H9 (cell line): ENCODE data around the gene CACNA1G. TPM values are rescaled to one million over a fixed set of nuclear protein-coding genes. Genes with fewer than 3 reads are reported as not detected.

Experiments used
- DNase-seq: peaks from one replicate; pipeline ENCODE4 v3.0.0-alpha.2; 2017
- H2AFZ ChIP-seq: one replicate; pipeline ENCODE4 v1.6.1; 2013; ENCODE audit warnings: mild to moderate bottlenecking, low read length, control low read depth, moderate library complexity
- H2AK5ac ChIP-seq: 2 replicates; pipeline ENCODE4 v1.6.1; 2013; ENCODE audit warnings: low read length, control low read depth, mixed read lengths; ENCODE audit not compliant: insufficient read length
- H2BK120ac ChIP-seq: one replicate; pipeline ENCODE4 v1.6.1; 2013; ENCODE audit warnings: low read depth, mild to moderate bottlenecking, low read length, control low read depth, inconsistent platforms; ENCODE audit not compliant: poor library complexity, severe bottlenecking
- H2BK12ac ChIP-seq: 2 replicates; pipeline ENCODE4 v1.6.1; 2013; ENCODE audit warnings: low read length, control low read depth, mixed read lengths, low read depth; ENCODE audit not compliant: insufficient read length
- H2BK15ac ChIP-seq: 2 replicates; pipeline ENCODE4 v1.6.1; 2013; ENCODE audit warnings: low read depth, low read length, control low read depth
- H2BK20ac ChIP-seq: one replicate; pipeline ENCODE4 v1.6.1; 2013; ENCODE audit warnings: low read depth, mild to moderate bottlenecking, low read length, control low read depth, inconsistent platforms; ENCODE audit not compliant: poor library complexity, severe bottlenecking
- H2BK5ac ChIP-seq: 2 replicates; pipeline ENCODE4 v1.6.1; 2013; ENCODE audit warnings: low read length, control low read depth, mixed read lengths; ENCODE audit not compliant: insufficient read length
- H3K14ac ChIP-seq: 2 replicates; pipeline ENCODE4 v1.6.1; 2013; ENCODE audit warnings: low read length, control low read depth; ENCODE audit not compliant: insufficient read depth
- H3K18ac ChIP-seq: 2 replicates; pipeline ENCODE4 v1.6.1; 2013; ENCODE audit warnings: low read depth, mild to moderate bottlenecking, mixed read lengths, low read length, control low read depth; ENCODE audit not compliant: insufficient read length
- H3K23ac ChIP-seq: 2 replicates; pipeline ENCODE4 v1.6.1; 2013; ENCODE audit warnings: low read length, control low read depth, mixed read lengths, low read depth; ENCODE audit not compliant: insufficient read length
- H3K23me2 ChIP-seq: 2 replicates; pipeline ENCODE4 v1.6.1; 2013; ENCODE audit warnings: low read depth, mild to moderate bottlenecking, mixed read lengths, low read length, control low read depth; ENCODE audit not compliant: insufficient read length, poor library complexity, severe bottlenecking
- H3K27ac ChIP-seq: 2 replicates; pipeline ENCODE4 v1.5.1; 2013; ENCODE audit warnings: low read length, control low read depth, mixed read lengths, low read depth; ENCODE audit not compliant: insufficient read length
- H3K27me3 ChIP-seq: 2 replicates; pipeline ENCODE4 v1.6.1; 2013; ENCODE audit warnings: low read length, control low read depth, inconsistent platforms; ENCODE audit not compliant: insufficient read depth
- H3K4ac ChIP-seq: 2 replicates; pipeline ENCODE4 v1.6.1; 2013; ENCODE audit warnings: low read depth, mild to moderate bottlenecking, control low read depth, inconsistent platforms, low read length, moderate library complexity
- H3K4me1 ChIP-seq: 2 replicates; pipeline ENCODE4 v1.6.1; 2013; ENCODE audit warnings: low read length, control low read depth, inconsistent platforms; ENCODE audit not compliant: insufficient read depth
- H3K4me2 ChIP-seq: 2 replicates; pipeline ENCODE4 v1.6.1; 2013; ENCODE audit warnings: low read length, control low read depth, mixed read lengths; ENCODE audit not compliant: insufficient read length, insufficient read depth
- H3K56ac ChIP-seq: 2 replicates; pipeline ENCODE4 v1.6.1; 2013; ENCODE audit warnings: low read depth, mild to moderate bottlenecking, mixed read lengths, low read length, control low read depth; ENCODE audit not compliant: insufficient read length
- H3K79me1 ChIP-seq: 2 replicates; pipeline ENCODE4 v1.6.1; 2013; ENCODE audit warnings: low read depth, mild to moderate bottlenecking, moderate library complexity, low read length, control low read depth, inconsistent platforms; ENCODE audit not compliant: insufficient read depth, poor library complexity, severe bottlenecking
- H3K79me2 ChIP-seq: 2 replicates; pipeline ENCODE4 v1.6.1; 2013; ENCODE audit warnings: low read length, control low read depth, inconsistent platforms; ENCODE audit not compliant: insufficient read depth
- H3K9ac ChIP-seq: 2 replicates; pipeline ENCODE4 v1.6.1; 2013; ENCODE audit warnings: low read length, control low read depth, mixed read lengths; ENCODE audit not compliant: insufficient read length; ENCODE audit errors: extremely low read depth
- H3K9me3 ChIP-seq: one replicate; pipeline ENCODE4 v1.6.1; 2013; ENCODE audit warnings: low read depth, low read length, inconsistent platforms; ENCODE audit not compliant: control insufficient read depth
- H3T11ph ChIP-seq: one replicate; pipeline ENCODE4 v1.6.1; 2013; ENCODE audit warnings: mild to moderate bottlenecking, low read length, control low read depth, inconsistent platforms
- H4K20me1 ChIP-seq: one replicate; pipeline ENCODE4 v1.6.1; 2013; ENCODE audit not compliant: control insufficient read depth, insufficient read length, insufficient read depth
- H4K5ac ChIP-seq: 2 replicates; pipeline ENCODE4 v1.6.1; 2013; ENCODE audit warnings: low read depth, mild to moderate bottlenecking, mixed read lengths, low read length, control low read depth; ENCODE audit not compliant: insufficient read length
- H4K8ac ChIP-seq: replicated peaks from 2 replicates; pipeline ENCODE4 v1.6.1; 2013; ENCODE audit warnings: low read length, control low read depth, mixed read lengths, low read depth; ENCODE audit not compliant: insufficient read length
- H4K91ac ChIP-seq: 2 replicates; pipeline ENCODE4 v1.6.1; 2013; ENCODE audit warnings: low read depth, mild to moderate bottlenecking, moderate library complexity, mixed read lengths, low read length, control low read depth; ENCODE audit not compliant: insufficient read length
- H3K27ac Mint-ChIP-seq, 3 experiments: 2 replicates in 2 of 3; 3 replicates in 1 of 3; pipeline ENCODE4 v1.8.0; 2020 to 2021; ENCODE audit warnings: mixed read lengths in 3 of 3, mild to moderate bottlenecking in 1 of 3, moderate library complexity in 1 of 3
- H3K27me3 Mint-ChIP-seq: 2 replicates; pipeline ENCODE4 v1.8.0; 2021; ENCODE audit warnings: low read depth, mild to moderate bottlenecking, moderate library complexity, mixed read lengths
- H3K36me3 Mint-ChIP-seq, 3 experiments: 2 replicates in 2 of 3; 3 replicates in 1 of 3; pipeline ENCODE4 v1.8.0; 2020 to 2021; ENCODE audit warnings: low read depth in 3 of 3, mixed read lengths in 3 of 3; ENCODE audit not compliant: insufficient read depth in 1 of 3
- H3K4me1 Mint-ChIP-seq, 2 experiments: 2 replicates each; pipeline ENCODE4 v1.8.0; 2020; ENCODE audit warnings: mixed read lengths in 2 of 2
- H3K4me3 Mint-ChIP-seq, 2 experiments: 2 replicates in 1 of 2; 3 replicates in 1 of 2; pipeline ENCODE4 v1.8.0; 2020 to 2021; ENCODE audit warnings: mild to moderate bottlenecking in 2 of 2, mixed read lengths in 2 of 2, moderate library complexity in 1 of 2
- H3K9me3 Mint-ChIP-seq, 2 experiments: 2 replicates in 1 of 2; 3 replicates in 1 of 2; pipeline ENCODE4 v1.8.0; 2020; ENCODE audit warnings: mild to moderate bottlenecking in 2 of 2, mixed read lengths in 2 of 2, moderate library complexity in 1 of 2
- CTCF ChIP-seq: fragments of 200-600 bp; sonication (generic); conservative IDR thresholded peaks from 3 replicates; pipeline ENCODE4 v1.8.0; 2021; ENCODE audit warnings: antibody characterized with exemption, mild to moderate bottlenecking
- WGBS: extraction: QIAGEN DNeasy Blood & Tissue Kit; methylation state at CpG from one replicate; pipeline ENCODE4 v1.1.7; 2013; ENCODE audit warnings: missing lambda C conversion rate, low lambda C conversion rate, mixed read lengths; ENCODE audit not compliant: insufficient read length; ENCODE audit errors: extremely low coverage; 5-methylcytosine and 5-hydroxymethylcytosine counted together
- total RNA-seq: library from RNA; stranded (reverse); gene quantifications from 2 replicates; pipeline ENCODE4 v1.2.1, GENCODE V29; 2021

The CACNA1G gene
- total RNA-seq, 1 experiment from 2014 or later, result 1.5 TPM

GRCh38 chr17:50657054-50657453, 96.5 kb downstream of the CACNA1G start:
- H3K23ac ChIP-seq, result no peak overlapping the region
- no peaks in the 10 kb centered on the region for H3K79me2 ChIP-seq
- H2BK15ac ChIP-seq, result no peak overlapping the region
- WGBS, result no CpG with 5 or more reads among the region's 7 CpGs
- Mint-ChIP-seq H3K36me3 (no peaks in the 10 kb centered on the region), H3K4me1 (peaks cover 16% of the 10 kb centered on the region in 2 experiments), H3K27ac (no peak overlapping the region), H3K27me3 (peaks cover 4% of the 10 kb centered on the region), H3K4me3 (no peak overlapping the region; a peak in 1 of 5 replicates), H3K9me3 (peaks cover 0 to 3% of the 10 kb centered on the region in 2 experiments; a peak in 4 of 5 replicates)
- no peak overlapping the region for H3K4me2 ChIP-seq
- H2AK5ac ChIP-seq, result no peak overlapping the region
- H3K27ac ChIP-seq, result no peak overlapping the region
- H4K20me1 ChIP-seq, result no peaks in the 10 kb centered on the region
- H3K79me1 ChIP-seq, result no peaks in the 10 kb centered on the region
- no peak overlapping the region for H2BK120ac ChIP-seq
- no peaks in the 10 kb centered on the region for H3K27me3 ChIP-seq
- H3K23me2 ChIP-seq, result no peaks in the 10 kb centered on the region
- H4K8ac ChIP-seq, result no peak overlapping the region
- no peak overlapping the region for H4K91ac ChIP-seq
- no peak overlapping the region for H3K18ac ChIP-seq
- no peak for TF ChIP-seq CTCF
- no peak overlapping the region; the same call in 1 of the 2 replicates for H3K14ac ChIP-seq
- H2BK5ac ChIP-seq, result no peak overlapping the region
- no peak overlapping the region for H3T11ph ChIP-seq
- no peak overlapping the region for H3K4ac ChIP-seq
- peaks cover 4% of the 10 kb centered on the region; the same call in 1 of the 2 replicates for H3K4me1 ChIP-seq
- no peak overlapping the region for H3K9ac ChIP-seq
- H3K56ac ChIP-seq, result no peak overlapping the region
- no peak overlapping the region for H2AFZ ChIP-seq
- no peak overlapping the region for H2BK12ac ChIP-seq
- H2BK20ac ChIP-seq, result no peak overlapping the region
- DNase-seq, result no peak
- no peak overlapping the region for H4K5ac ChIP-seq
- H3K9me3 ChIP-seq, result no peaks in the 10 kb centered on the region
